Measurements from ENCODE around the gene AP1S1.

DNA sequence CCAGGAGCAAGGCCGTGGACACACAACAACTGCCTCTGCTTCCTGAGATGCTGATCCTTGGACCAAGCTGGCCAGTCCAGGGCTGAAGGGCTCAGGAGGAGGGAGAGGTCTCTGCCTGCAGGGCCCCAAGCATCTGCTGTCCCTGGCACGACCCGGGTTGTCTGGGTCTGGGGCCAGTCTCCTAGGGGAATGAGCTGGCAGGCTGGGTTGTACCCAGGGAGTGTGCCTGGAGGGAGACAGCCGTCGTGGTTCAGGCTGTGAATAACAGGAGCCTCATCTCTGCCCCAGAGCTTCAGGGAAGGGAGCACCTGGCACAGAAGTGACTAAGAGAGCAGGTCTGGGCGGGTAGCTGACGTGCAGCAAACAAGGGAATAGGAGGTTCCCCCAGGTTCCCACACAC, 45.3 kb upstream of the AP1S1 start:
- TF ChIP-seq, protein P1, sequence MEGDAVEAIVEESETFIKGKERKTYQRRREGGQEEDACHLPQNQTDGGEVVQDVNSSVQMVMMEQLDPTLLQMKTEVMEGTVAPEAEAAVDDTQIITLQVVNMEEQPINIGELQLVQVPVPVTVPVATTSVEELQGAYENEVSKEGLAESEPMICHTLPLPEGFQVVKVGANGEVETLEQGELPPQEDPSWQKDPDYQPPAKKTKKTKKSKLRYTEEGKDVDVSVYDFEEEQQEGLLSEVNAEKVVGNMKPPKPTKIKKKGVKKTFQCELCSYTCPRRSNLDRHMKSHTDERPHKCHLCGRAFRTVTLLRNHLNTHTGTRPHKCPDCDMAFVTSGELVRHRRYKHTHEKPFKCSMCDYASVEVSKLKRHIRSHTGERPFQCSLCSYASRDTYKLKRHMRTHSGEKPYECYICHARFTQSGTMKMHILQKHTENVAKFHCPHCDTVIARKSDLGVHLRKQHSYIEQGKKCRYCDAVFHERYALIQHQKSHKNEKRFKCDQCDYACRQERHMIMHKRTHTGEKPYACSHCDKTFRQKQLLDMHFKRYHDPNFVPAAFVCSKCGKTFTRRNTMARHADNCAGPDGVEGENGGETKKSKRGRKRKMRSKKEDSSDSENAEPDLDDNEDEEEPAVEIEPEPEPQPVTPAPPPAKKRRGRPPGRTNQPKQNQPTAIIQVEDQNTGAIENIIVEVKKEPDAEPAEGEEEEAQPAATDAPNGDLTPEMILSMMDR (IDR thresholded peaks at IDR 0.05; ENCODE audit: extremely low read depth in 1 of 2, insufficient read depth in 1 of 2, low read depth in 1 of 2, low read length in 2 of 2), result no peak
- TF ChIP-seq POLR2A (IDR thresholded peaks at IDR 0.05; ENCODE audit: low read depth, low read length) (no peak), EZH2 (IDR thresholded peaks at IDR 0.05; ENCODE audit: borderline replicate concordance, low read depth, low read length, severe bottlenecking) (no peak), MYC (IDR thresholded peaks at IDR 0.05; ENCODE audit: low read depth, low read length) (no peak), GATA2 (IDR thresholded peaks at IDR 0.05; ENCODE audit: insufficient read depth, insufficient read length, low read depth, low read length) (no peak), POLR2AphosphoS5 (IDR thresholded peaks at IDR 0.05; ENCODE audit: insufficient read depth, low read depth, low read length) (peak; percentile 9), FOS (IDR thresholded peaks at IDR 0.05; ENCODE audit: borderline replicate concordance, insufficient read depth, low read length) (no peak)
- TF ChIP-seq, protein P2, sequence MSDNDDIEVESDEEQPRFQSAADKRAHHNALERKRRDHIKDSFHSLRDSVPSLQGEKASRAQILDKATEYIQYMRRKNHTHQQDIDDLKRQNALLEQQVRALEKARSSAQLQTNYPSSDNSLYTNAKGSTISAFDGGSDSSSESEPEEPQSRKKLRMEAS (IDR thresholded peaks at IDR 0.05; ENCODE audit: insufficient read depth, insufficient read length), result no peak

All from endothelial cell of umbilical vein (primary cell).